MM.1S (cell line): ENCODE data around the gene RALGAPA2.

ENCODE experiments used
- DNase-seq: peaks from one replicate; pipeline ENCODE4 v3.0.0-alpha.2; 2015
- H2AFZ ChIP-seq: fragments of 300-600 bp; sonication (generic); 2 replicates; pipeline ENCODE4 v1.6.0; 2016; ENCODE audit warnings: antibody characterized with exemption, low read length
- H3F3A ChIP-seq: fragments of 300-600 bp; sonication (generic); 2 replicates; pipeline ENCODE4 v1.6.1; 2016; ENCODE audit warnings: mild to moderate bottlenecking, antibody characterized with exemption, low read length, moderate library complexity, mixed read lengths; ENCODE audit not compliant: insufficient read depth
- H3K27ac ChIP-seq: fragments of 300-600 bp; sonication (generic); 2 replicates; pipeline ENCODE4 v1.5.1; 2016; ENCODE audit warnings: mild to moderate bottlenecking, low read length
- H3K27me3 ChIP-seq: fragments of 300-600 bp; sonication (generic); replicated peaks from 2 replicates; pipeline ENCODE4 v1.6.0; 2016; ENCODE audit warnings: low read length; ENCODE audit not compliant: insufficient read depth
- H3K36me3 ChIP-seq: fragments of 300-600 bp; sonication (generic); replicated peaks from 2 replicates; pipeline ENCODE4 v1.6.1; 2016; ENCODE audit warnings: mild to moderate bottlenecking, low read length, mixed read lengths; ENCODE audit not compliant: insufficient read depth
- H3K4me1 ChIP-seq: fragments of 300-600 bp; sonication (generic); 2 replicates; pipeline ENCODE4 v1.6.1; 2016; ENCODE audit warnings: low read length, mixed read lengths
- H3K4me2 ChIP-seq: fragments of 300-600 bp; sonication (generic); 2 replicates; pipeline ENCODE4 v1.6.0; 2016; ENCODE audit warnings: low read depth, low read length
- H3K4me3 ChIP-seq: fragments of 300-600 bp; sonication (generic); 2 replicates; pipeline ENCODE4 v1.5.1; 2016; ENCODE audit warnings: low read length, mixed read lengths
- H3K79me2 ChIP-seq: fragments of 300-600 bp; sonication (generic); 2 replicates; pipeline ENCODE4 v1.6.1; 2016; ENCODE audit warnings: mixed run types, low read length, mixed read lengths
- H3K9ac ChIP-seq: fragments of 300-600 bp; sonication (generic); 2 replicates; pipeline ENCODE4 v1.6.1; 2016; ENCODE audit warnings: low read length, mixed read lengths
- H3K9me2 ChIP-seq: fragments of 300-600 bp; sonication (generic); replicated peaks from 2 replicates; pipeline ENCODE4 v1.6.1; 2016; ENCODE audit warnings: mild to moderate bottlenecking, low read length, mixed read lengths; ENCODE audit not compliant: insufficient read depth
- H3K9me3 ChIP-seq: fragments of 300-600 bp; sonication (generic); replicated peaks from 2 replicates; pipeline ENCODE4 v1.6.1; 2016; ENCODE audit warnings: mild to moderate bottlenecking, low read length, mixed read lengths; ENCODE audit not compliant: insufficient read depth
- H4K20me1 ChIP-seq: fragments of 300-600 bp; sonication (generic); 2 replicates; pipeline ENCODE4 v1.6.1; 2016; ENCODE audit warnings: mild to moderate bottlenecking, low read length, moderate library complexity, mixed read lengths; ENCODE audit not compliant: insufficient read depth
- EZH2 ChIP-seq: fragments of 300-600 bp; sonication (generic); optimal IDR thresholded peaks from 2 replicates; pipeline ENCODE3; 2017; ENCODE audit warnings: low read depth, mild to moderate bottlenecking, antibody characterized with exemption, low read length, mixed read lengths
- EZH2phosphoT487 ChIP-seq: fragments of 300-600 bp; sonication (generic); IDR thresholded peaks from 2 replicates; pipeline ENCODE4 v1.6.1; 2018; ENCODE audit warnings: antibody characterized with exemption, low read length
- TF ChIP-seq, protein P1 (sequence below): fragments of 300-600 bp; sonication (generic); IDR thresholded peaks from 2 replicates; pipeline ENCODE4 v1.5.1; 2016; ENCODE audit warnings: antibody characterized with exemption, low read length, mixed read lengths

Gene RALGAPA2

DNA sequence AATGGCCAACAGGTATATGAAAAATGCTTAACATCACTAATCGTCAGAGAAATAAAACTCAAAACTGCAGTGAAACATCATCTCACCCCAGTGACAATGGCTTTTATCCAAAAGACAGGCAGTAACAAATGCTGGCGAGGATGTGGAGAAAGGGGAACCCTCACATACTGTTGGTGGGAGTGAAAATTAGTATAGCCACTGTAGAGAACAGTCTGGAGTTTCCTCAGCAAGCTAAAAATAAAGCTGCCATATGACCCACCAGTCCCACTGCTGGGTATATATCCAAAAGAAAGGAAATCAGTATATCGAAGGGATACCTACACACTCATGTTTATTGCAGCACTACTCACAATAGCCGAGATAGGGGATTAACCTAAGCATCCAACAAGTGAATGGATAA, 368.0 kb downstream of the RALGAPA2 start:
- Histone ChIP-seq H3K27me3 (no peaks in the 10 kb centered on the region), H3K4me1 (no peaks in the 10 kb centered on the region), H3K79me2 (no peaks in the 10 kb centered on the region), H3K9me2 (no peaks in the 10 kb centered on the region), H3K9me3 (no peaks in the 10 kb centered on the region), H3K27ac (no peak overlapping the region), H3K4me3 (no peak overlapping the region), H3K4me2 (no peak overlapping the region), H3K36me3 (no peaks in the 10 kb centered on the region), H4K20me1 (no peaks in the 10 kb centered on the region), H2AFZ (no peak overlapping the region), H3F3A (no peaks in the 10 kb centered on the region), H3K9ac (no peak overlapping the region)
- no peak for DNase-seq
- TF ChIP-seq EZH2, result no peak
- TF ChIP-seq, protein P1, sequence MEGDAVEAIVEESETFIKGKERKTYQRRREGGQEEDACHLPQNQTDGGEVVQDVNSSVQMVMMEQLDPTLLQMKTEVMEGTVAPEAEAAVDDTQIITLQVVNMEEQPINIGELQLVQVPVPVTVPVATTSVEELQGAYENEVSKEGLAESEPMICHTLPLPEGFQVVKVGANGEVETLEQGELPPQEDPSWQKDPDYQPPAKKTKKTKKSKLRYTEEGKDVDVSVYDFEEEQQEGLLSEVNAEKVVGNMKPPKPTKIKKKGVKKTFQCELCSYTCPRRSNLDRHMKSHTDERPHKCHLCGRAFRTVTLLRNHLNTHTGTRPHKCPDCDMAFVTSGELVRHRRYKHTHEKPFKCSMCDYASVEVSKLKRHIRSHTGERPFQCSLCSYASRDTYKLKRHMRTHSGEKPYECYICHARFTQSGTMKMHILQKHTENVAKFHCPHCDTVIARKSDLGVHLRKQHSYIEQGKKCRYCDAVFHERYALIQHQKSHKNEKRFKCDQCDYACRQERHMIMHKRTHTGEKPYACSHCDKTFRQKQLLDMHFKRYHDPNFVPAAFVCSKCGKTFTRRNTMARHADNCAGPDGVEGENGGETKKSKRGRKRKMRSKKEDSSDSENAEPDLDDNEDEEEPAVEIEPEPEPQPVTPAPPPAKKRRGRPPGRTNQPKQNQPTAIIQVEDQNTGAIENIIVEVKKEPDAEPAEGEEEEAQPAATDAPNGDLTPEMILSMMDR, result no peak
- TF ChIP-seq EZH2phosphoT487, result no peak

DNA sequence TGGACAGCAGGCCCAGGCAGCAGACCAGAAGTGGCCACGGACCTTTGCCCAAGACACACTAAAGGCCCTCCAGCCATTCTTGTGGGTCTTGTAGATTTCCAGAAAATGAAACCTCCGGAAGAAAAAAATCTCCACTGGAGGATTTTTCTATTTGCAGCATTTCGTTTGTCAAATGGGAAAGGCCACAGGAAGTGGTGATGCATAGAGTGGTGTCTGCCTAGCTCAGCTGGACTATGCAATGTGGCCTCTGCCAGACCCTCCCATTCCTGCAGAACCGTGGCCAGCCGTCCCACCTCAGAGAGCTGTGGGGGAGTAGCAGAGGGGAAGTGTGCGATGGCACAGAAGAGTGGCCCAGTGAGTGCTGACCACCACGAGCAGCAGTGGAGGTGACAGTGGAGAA, 368.5 kb downstream of the RALGAPA2 start:
- TF ChIP-seq EZH2 (no peak), EZH2phosphoT487 (no peak)
- TF ChIP-seq, protein P1, result no peak
- DNase-seq, result no peak
- Histone ChIP-seq H4K20me1 (no peaks in the 10 kb centered on the region), H3K9me3 (no peaks in the 10 kb centered on the region), H3K27ac (no peak overlapping the region), H3K4me3 (no peak overlapping the region), H3K36me3 (no peaks in the 10 kb centered on the region), H3K4me2 (no peak overlapping the region), H3K27me3 (no peaks in the 10 kb centered on the region), H2AFZ (no peak overlapping the region), H3K79me2 (no peaks in the 10 kb centered on the region), H3K9ac (no peak overlapping the region), H3F3A (no peaks in the 10 kb centered on the region), H3K9me2 (no peaks in the 10 kb centered on the region), H3K4me1 (no peaks in the 10 kb centered on the region)
